H1 (cell line): ENCODE data around the gene CNPY3. TPM values are rescaled to one million over a fixed set of nuclear protein-coding genes. Genes with fewer than 3 reads are reported as not detected.

Experiments used
- ATF3 ChIP-seq: IDR thresholded peaks from 2 replicates; pipeline ENCODE4 v1.6.1; 2011; ENCODE audit warnings: low read depth, mild to moderate bottlenecking, low read length; ENCODE audit not compliant: insufficient read depth
- EP300 ChIP-seq, 2 experiments: IDR thresholded peaks; 1 replicate in 1 of 2; 2 replicates in 1 of 2; pipeline ENCODE4 v1.6.1; 2011 to 2012; ENCODE audit warnings: low read depth in 2 of 2, low read length in 2 of 2, mild to moderate bottlenecking in 2 of 2, borderline replicate concordance in 1 of 2, inconsistent platforms in 1 of 2, moderate library complexity in 1 of 2
- SUZ12 ChIP-seq: fragments of 200-600 bp; sonication (generic); IDR thresholded peaks from 2 replicates; pipeline ENCODE4 v1.6.1; 2012; ENCODE audit warnings: mild to moderate bottlenecking, inconsistent platforms, low read length, moderate library complexity, mixed read lengths
- TAF1 ChIP-seq: IDR thresholded peaks from 2 replicates; pipeline ENCODE4 v1.6.1; 2011; ENCODE audit warnings: mild to moderate bottlenecking, low read depth, low read length
- polyA plus RNA-seq, 7 experiments: library from polyadenylated mRNA; depleted of rRNA in 3 of 7; stranded (reverse) in 5 of 7; unstranded in 2 of 7; fragments of >200 nt in 5 of 7; fragments of 200-250 nt in 2 of 7; gene quantifications; 1 replicate in 5 of 7; 2 replicates in 1 of 7; 4 replicates in 1 of 7; pipeline versions ENCODE4 v1.2.1 to v1.2.3, GENCODE V29; 2011 to 2013; ENCODE audit warnings: missing spikeins in 2 of 7, mixed read lengths in 2 of 7
- total RNA-seq: library from RNA; stranded (reverse); fragmentation: NEBNext Ultra II Directional; extraction: Animal tissue kit (Norgen Biotek cat#: 25700); gene quantifications from 2 replicates; pipeline ENCODE4 v1.2.1, GENCODE V29; 2021

The CNPY3 gene
- total and polyA plus RNA-seq, 2 of the 8 experiments (the other 6 are each of a cell fraction or from before 2014, with no cell fraction given) = 49.6 to 64.5 TPM

GRCh38 chr6:42968783-42969182, 39.5 kb downstream of the CNPY3 start (continued):
- no peak for TF ChIP-seq ATF3
- no peak for TF ChIP-seq EP300 (IDR thresholded peaks at IDR 0.05; ENCODE audit: borderline replicate concordance in 1 of 2, low read depth in 2 of 2, low read length in 2 of 2)
- no peak for TF ChIP-seq TAF1
- TF ChIP-seq SUZ12 = no peak
